Measurements from ENCODE around the gene SHC1.
A peak's percentile ranks its signal among the peaks of the same experiment; 100 is the strongest.

Gene SHC1

GRCh38 chr1:154973344-154974101 is 3.0 kb upstream of the SHC1 start:
- peak; percentile 97 for DNase-seq

GRCh38 chr1:154972517-154973343 is 2.2 kb upstream of the SHC1 start:
- DNase-seq = no peak

GRCh38 chr1:154972213-154972516 is 1.6 kb upstream of the SHC1 start:
- no peak for DNase-seq

GRCh38 chr1:154971341-154971998 is 923 bp upstream of the SHC1 start:
- DNase-seq = no peak

- no peak for DNase-seq
These were observed 591 bp downstream of the SHC1 start for GRCh38 chr1:154969860-154970452.

GRCh38 chr1:154969246-154969645 is 1.3 kb downstream of the SHC1 start:
- DNase-seq = no peak

- no peak for DNase-seq
These were observed 1.8 kb downstream of the SHC1 start for GRCh38 chr1:154968731-154969130.

GRCh38 chr1:154967331-154967950 is 3.1 kb downstream of the SHC1 start:
- no peak for DNase-seq

- DNase-seq = no peak
These were observed 4.4 kb downstream of the SHC1 start for GRCh38 chr1:154966111-154966510.

GRCh38 chr1:154964359-154964758 is 6.2 kb downstream of the SHC1 start:
- DNase-seq = no peak

GRCh38 chr1:154963643-154964042 is 6.9 kb downstream of the SHC1 start:
- DNase-seq = no peak

- no peak for DNase-seq
These were observed 7.7 kb downstream of the SHC1 start for GRCh38 chr1:154962795-154963330.

- no peak for DNase-seq
These were observed 8.3 kb downstream of the SHC1 start for GRCh38 chr1:154962156-154962749.

- DNase-seq = peak; percentile 84
These were observed 9.1 kb downstream of the SHC1 start, which contains the start of gene PYGO2 for GRCh38 chr1:154961207-154962155. Gene PYGO2 (minus strand): TSS chr1:154961782. CDS start chr1:154961576, 206 bp downstream.

GRCh38 chr1:154960446-154961136 is 10.0 kb downstream of the SHC1 start:
- DNase-seq = no peak

- no peak for DNase-seq
These were observed 11.1 kb downstream of the SHC1 start for GRCh38 chr1:154959426-154959780.

- DNase-seq = no peak
These were observed 11.7 kb downstream of the SHC1 start for GRCh38 chr1:154958681-154959425.

GRCh38 chr1:154958036-154958435 is 12.5 kb downstream of the SHC1 start:
- DNase-seq = no peak

- no peak for DNase-seq
These were observed 13.4 kb downstream of the SHC1 start for GRCh38 chr1:154957091-154957657.

All from activated CD4-positive, alpha-beta T cell treated with anti-CD3 and anti-CD28 coated beads, Interleukin-2, amount 50 U/mL, for 16 hours (primary cell).